PC-9 (cell line): ENCODE data around the gene CDH13.

Source experiments
- CTCF ChIP-seq: fragments of 200-600 bp; sonication (generic); conservative IDR thresholded peaks from 2 replicates; pipeline ENCODE4 v1.6.1; 2017; ENCODE audit warnings: mixed run types, antibody characterized with exemption, mild to moderate bottlenecking, moderate library complexity
- EZH2 ChIP-seq: fragments of 200-600 bp; sonication (generic); IDR thresholded peaks from 2 replicates; pipeline ENCODE4 v1.8.0; 2017; ENCODE audit warnings: antibody characterized with exemption, low read depth

GRCh38 chr16:83494459-83494858 is 867.7 kb downstream of the CDH13 start:
- no peak for TF ChIP-seq CTCF
- TF ChIP-seq EZH2 = no peak
